ENCODE measurements around the gene SAMD11. TPM values are rescaled to one million over a fixed set of nuclear protein-coding genes. Genes with fewer than 3 reads are reported as not detected.

The SAMD11 gene
- total and polyA plus RNA-seq, 8 donors = 3.5 to 23.3 (median 4.6) TPM; not detected in 1

- WGBS, 5 donors = 37 to 65% (median 59%) methylated on average over 21 to 25 of the region's 25 CpGs
- TF ChIP-seq POLR2AphosphoS5 (IDR thresholded peaks at IDR 0.05) (peak in 1 of 3 donors; percentile 63), EP300 (IDR thresholded peaks at IDR 0.05) (no peak), POLR2A (IDR thresholded peaks at IDR 0.05) (no peak)
- Histone ChIP-seq H3K9me3 (no peaks in the 10 kb centered on the region), H3K4me3 (no peak overlapping the region), H3K27ac (peak overlapping the region in 2 of 5 donors; percentile 10 to 26), H3K4me1 (peaks cover 19 to 37% (median 32%) of the 10 kb centered on the region in 4 donors), H3K36me3 (no peaks in the 10 kb centered on the region), H3K27me3 (peaks cover 0 to 85% (median 23%) of the 10 kb centered on the region in 3 donors)
- DNase-seq = peak; percentile 84 to 90
- intact Hi-C loops (cut with DNase I; ENCODE audit: low total_unique reads) = no loop called here
Measured at GRCh38 chr1:932776-933602, 9.3 kb downstream of the SAMD11 start.

- Histone ChIP-seq H3K27ac (peak overlapping the region in 1 of 5 donors; percentile 26), H3K4me1 (peaks cover 19 to 42% (median 35%) of the 10 kb centered on the region in 4 donors), H3K4me3 (no peak overlapping the region), H3K9me3 (no peaks in the 10 kb centered on the region), H3K27me3 (peaks cover 0 to 85% (median 23%) of the 10 kb centered on the region in 3 donors), H3K36me3 (no peaks in the 10 kb centered on the region)
- TF ChIP-seq CTCF (IDR thresholded peaks at IDR 0.05) = no peak
- TF ChIP-seq POLR2A (IDR thresholded peaks at IDR 0.05) = no peak
- TF ChIP-seq POLR2AphosphoS5 (IDR thresholded peaks at IDR 0.05) = no peak
- no peak for TF ChIP-seq EP300 (IDR thresholded peaks at IDR 0.05)
- 12 to 33% (median 32%) methylated on average over 9 to 10 of the region's 10 CpGs for WGBS, 5 donors
- peak in 1 of 2 donors; percentile 16 for DNase-seq
- intact Hi-C loops (cut with DNase I; ENCODE audit: low total_unique reads) = no loop called here
Measured at GRCh38 chr1:933603-933940, 9.8 kb downstream of the SAMD11 start.

DNA sequence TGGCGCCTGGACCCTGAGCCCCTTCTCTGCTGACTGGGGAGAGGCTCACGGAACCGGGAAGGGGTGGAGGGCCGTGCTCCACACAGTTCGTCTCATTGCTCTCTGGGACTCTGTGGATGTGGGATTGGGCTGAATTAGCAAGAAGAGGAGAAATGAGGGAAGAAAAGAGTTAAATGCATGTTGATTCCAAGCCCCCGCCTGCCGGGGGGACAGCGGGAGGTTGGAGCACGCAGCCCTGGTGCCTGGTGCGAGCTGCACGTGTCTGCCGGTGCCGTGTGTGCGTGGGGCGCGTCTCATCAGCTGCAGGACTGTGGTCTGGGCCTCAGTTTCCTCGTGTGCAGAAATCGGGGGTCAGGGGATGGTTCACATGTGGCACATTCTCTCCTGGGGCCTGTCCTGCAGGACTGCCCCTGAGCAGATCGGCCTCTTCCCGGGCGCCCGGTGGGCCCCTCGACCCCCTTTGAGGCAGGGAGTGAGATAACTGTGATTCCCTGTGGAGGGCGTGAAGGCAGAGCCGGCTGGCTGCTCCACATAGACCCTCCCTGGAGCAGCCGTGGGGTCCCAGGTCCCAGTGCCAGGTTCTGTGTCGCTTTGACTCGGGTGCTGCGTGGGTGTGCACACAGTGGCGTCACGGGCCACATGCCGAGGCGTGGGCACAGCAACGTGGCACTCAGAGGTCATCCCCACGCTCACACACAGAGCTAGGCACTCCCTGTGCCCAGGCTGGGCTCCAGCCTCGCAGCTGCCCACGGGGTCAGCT is 11.4 kb downstream of the SAMD11 start:
- no peaks in the 10 kb centered on the region for H3K36me3 ChIP-seq
- no peaks in the 10 kb centered on the region for H3K9me3 ChIP-seq
- DNase-seq = peak in 1 of 2 donors; percentile 20
- TF ChIP-seq POLR2AphosphoS5 (IDR thresholded peaks at IDR 0.05) (no peak), POLR2A (IDR thresholded peaks at IDR 0.05) (no peak), EP300 (IDR thresholded peaks at IDR 0.05) (no peak), CTCF (IDR thresholded peaks at IDR 0.05) (no peak)
- H3K4me3 ChIP-seq = no peak overlapping the region
- H3K4me1 ChIP-seq = peaks cover 25 to 56% (median 44%) of the 10 kb centered on the region in 4 donors
- intact Hi-C loops (cut with DNase I; ENCODE audit: low total_unique reads) = no loop called here
- no peak overlapping the region for H3K27ac ChIP-seq
- H3K27me3 ChIP-seq = peaks cover 0 to 86% (median 35%) of the 10 kb centered on the region in 3 donors
- 10 to 26% (median 14%) methylated on average over 16 to 37 of the region's 37 CpGs for WGBS, 5 donors

- H3K4me3 ChIP-seq = no peak overlapping the region
- peaks cover 31 to 62% (median 50%) of the 10 kb centered on the region in 4 donors for H3K4me1 ChIP-seq
- intact Hi-C loops (cut with DNase I; ENCODE audit: low total_unique reads) = no loop called here
- peak in 1 of 2 donors; percentile 74 for DNase-seq
- no peaks in the 10 kb centered on the region for H3K9me3 ChIP-seq
- TF ChIP-seq EP300 (IDR thresholded peaks at IDR 0.05) = no peak
- H3K27ac ChIP-seq = no peak overlapping the region
- 11 to 32% (median 15%) methylated on average over 4 to 30 of the region's 30 CpGs for WGBS, 5 donors
- no peaks in the 10 kb centered on the region for H3K36me3 ChIP-seq
- H3K27me3 ChIP-seq = peaks cover 0 to 88% (median 41%) of the 10 kb centered on the region in 3 donors
Measured at GRCh38 chr1:935751-936231, 12.1 kb downstream of the SAMD11 start.
